A673 (cell line): ENCODE results near the gene CLASP1. TPM values are rescaled to one million over a fixed set of nuclear protein-coding genes. Genes with fewer than 3 reads are reported as not detected.

Source experiments
- BruUV-seq: library from RNA; stranded (reverse); fragments of 400-500 nt; replicated peaks from 2 replicates; lab custom pipeline; 2021; lab: Mats Ljungman, UMichigan
- CTCF ChIA-PET: fragments of 300-600 bp; sonication (Branson Sonifier 250); formaldehyde crosslinking; loops from one replicate; lab custom pipeline; 2022; ENCODE audit warnings: antibody characterized with exemption; lab: Charles Lee
- POLR2A ChIA-PET: fragments of 300-600 bp; sonication (Branson Sonifier 250); formaldehyde crosslinking; loops from one replicate; lab custom pipeline; 2022; ENCODE audit warnings: antibody characterized with exemption; ENCODE audit not compliant: low non-redundant PET; lab: Charles Lee
- DNase-seq: peaks from one replicate; pipeline ENCODE4 v3.0.0-alpha.2; 2015; ENCODE audit warnings: low spot score
- H3K27ac ChIP-seq: fragments of 200-600 bp; sonication (generic); 2 replicates; pipeline ENCODE4 v1.5.1; 2016; ENCODE audit warnings: mixed run types, low read depth, mild to moderate bottlenecking, mixed read lengths, antibody characterized with exemption, low read length; ENCODE audit not compliant: poor library complexity, severe bottlenecking
- H3K27me3 ChIP-seq: fragments of 200-600 bp; sonication (generic); replicated peaks from 2 replicates; pipeline ENCODE4 v1.6.1; 2017; ENCODE audit warnings: mixed run types, low read depth, mild to moderate bottlenecking, mixed read lengths, antibody characterized with exemption, low read length; ENCODE audit not compliant: insufficient read depth, poor library complexity
- H3K36me3 ChIP-seq: fragments of 200-600 bp; sonication (generic); 2 replicates; pipeline ENCODE4 v1.6.1; 2016; ENCODE audit warnings: mixed run types, mild to moderate bottlenecking, mixed read lengths, antibody characterized with exemption, low read length; ENCODE audit not compliant: insufficient read depth, poor library complexity, severe bottlenecking
- H3K4me1 ChIP-seq: fragments of 200-600 bp; sonication (generic); 2 replicates; pipeline ENCODE4 v1.6.1; 2017; ENCODE audit warnings: mixed run types, mild to moderate bottlenecking, mixed read lengths, antibody characterized with exemption, low read length; ENCODE audit not compliant: insufficient read depth, poor library complexity, severe bottlenecking
- H3K4me3 ChIP-seq: fragments of 200-600 bp; sonication (generic); 2 replicates; pipeline ENCODE4 v1.5.1; 2016; ENCODE audit warnings: low read depth, mixed run types, mild to moderate bottlenecking, mixed read lengths, low read length; ENCODE audit not compliant: poor library complexity, severe bottlenecking
- H3K9me3 ChIP-seq: fragments of 200-600 bp; sonication (generic); 2 replicates; pipeline ENCODE4 v1.6.1; 2016; ENCODE audit warnings: mixed run types, low read depth, mild to moderate bottlenecking, mixed read lengths, antibody characterized with exemption, low read length; ENCODE audit not compliant: poor library complexity, severe bottlenecking
- CTCF ChIP-seq: fragments of 300-800, 200-600 bp; sonication (generic); conservative IDR thresholded peaks from 2 replicates; pipeline ENCODE4 v1.5.1; 2017; ENCODE audit warnings: low read depth, mild to moderate bottlenecking, antibody characterized with exemption, low read length, moderate library complexity, mixed read lengths
- EZH2 ChIP-seq: fragments of 200-600 bp; sonication (generic); IDR thresholded peaks from 2 replicates; pipeline ENCODE4 v1.6.1; 2017; ENCODE audit warnings: borderline replicate concordance, low read depth, mild to moderate bottlenecking, mixed read lengths, antibody characterized with exemption, low read length; ENCODE audit not compliant: poor library complexity, severe bottlenecking
- intact Hi-C: fragments of 100-400 bp; cut with micrococcal nuclease; formaldehyde crosslinking; loops from one replicate; pipeline ENCODE4 v1.10.0; 2022; ENCODE audit not compliant: unreplicated experiment
- total RNA-seq: library from RNA; stranded (reverse); gene quantifications from 2 replicates; pipeline ENCODE4 v1.2.3, GENCODE V29; 2021

CLASP1 gene
- total RNA-seq, 1 experiment from 2014 or later: 69.1 TPM

- no peaks in the 10 kb centered on the region for H3K36me3 ChIP-seq
- H3K27me3 ChIP-seq: no peaks in the 10 kb centered on the region
- intact Hi-C loops: no loop called here
- H3K4me1 ChIP-seq: no peaks in the 10 kb centered on the region
- H3K9me3 ChIP-seq: no peaks in the 10 kb centered on the region
- no peak overlapping the region for H3K27ac ChIP-seq
- H3K4me3 ChIP-seq: no peak overlapping the region
- no peak for DNase-seq
- no TSS peak for BruUV-seq
- ChIA-PET CTCF (no interaction called here), POLR2A (no interaction called here)
- TF ChIP-seq EZH2 (no peak), CTCF (no peak)
These were observed 65.7 kb downstream of the CLASP1 start for GRCh38 chr2:121583555-121583954.

- Histone ChIP-seq H3K36me3 (no peaks in the 10 kb centered on the region), H3K9me3 (no peaks in the 10 kb centered on the region), H3K4me3 (no peak overlapping the region), H3K27me3 (no peaks in the 10 kb centered on the region), H3K27ac (no peak overlapping the region), H3K4me1 (no peaks in the 10 kb centered on the region)
- no peak for TF ChIP-seq CTCF
- TF ChIP-seq EZH2: no peak
- no peak for DNase-seq
- POLR2A ChIA-PET: no interaction called here
- BruUV-seq: no TSS peak
- CTCF ChIA-PET: no interaction called here
- intact Hi-C loops: no loop called here
These were observed 67.0 kb downstream of the CLASP1 start for GRCh38 chr2:121582272-121582671.

GRCh38 chr2:121579309-121579708 is 70.0 kb downstream of the CLASP1 start:
- TF ChIP-seq EZH2: no peak
- TF ChIP-seq CTCF: no peak
- H3K36me3 ChIP-seq: no peaks in the 10 kb centered on the region
- DNase-seq: no peak
- no peaks in the 10 kb centered on the region for H3K4me1 ChIP-seq
- H3K4me3 ChIP-seq: no peak overlapping the region
- BruUV-seq: no TSS peak
- CTCF ChIA-PET: no interaction called here
- H3K27ac ChIP-seq: no peak overlapping the region
- no peaks in the 10 kb centered on the region for H3K27me3 ChIP-seq
- no peaks in the 10 kb centered on the region for H3K9me3 ChIP-seq
- POLR2A ChIA-PET: no interaction called here
- intact Hi-C loops: no loop called here
